BE2C (cell line): ENCODE results near the gene PIP5K1C.
A peak's percentile ranks its signal among the peaks of the same experiment; 100 is the strongest.

Experiments used
- DNase-seq: peaks from one replicate; pipeline ENCODE4 v3.0.0-alpha.2; 2020
- H3K27me3 ChIP-seq: fragments of 250-450 bp; sonication (Bioruptor Pico); 2 replicates; pipeline ENCODE4 v1.5.1; 2020; ENCODE audit warnings: mild to moderate bottlenecking
- H3K36me3 ChIP-seq: fragments of 250-450 bp; sonication (Bioruptor Pico); 2 replicates; pipeline ENCODE4 v1.5.1; 2020; ENCODE audit warnings: mild to moderate bottlenecking
- H3K4me1 ChIP-seq: fragments of 250-450 bp; sonication (Bioruptor Pico); 2 replicates; pipeline ENCODE4 v1.5.1; 2020
- H3K4me3 ChIP-seq: 2 replicates; pipeline ENCODE4 v1.5.1; 2011; ENCODE audit warnings: low read depth, low read length
- H3K9me3 ChIP-seq: fragments of 250-450 bp; sonication (Bioruptor Pico); 2 replicates; pipeline ENCODE4 v1.5.1; 2020
- TF ChIP-seq, protein P1 (sequence below): IDR thresholded peaks from 2 replicates; pipeline ENCODE4 v1.5.1; 2012; ENCODE audit warnings: mild to moderate bottlenecking, low read depth, low read length

Gene PIP5K1C

DNA sequence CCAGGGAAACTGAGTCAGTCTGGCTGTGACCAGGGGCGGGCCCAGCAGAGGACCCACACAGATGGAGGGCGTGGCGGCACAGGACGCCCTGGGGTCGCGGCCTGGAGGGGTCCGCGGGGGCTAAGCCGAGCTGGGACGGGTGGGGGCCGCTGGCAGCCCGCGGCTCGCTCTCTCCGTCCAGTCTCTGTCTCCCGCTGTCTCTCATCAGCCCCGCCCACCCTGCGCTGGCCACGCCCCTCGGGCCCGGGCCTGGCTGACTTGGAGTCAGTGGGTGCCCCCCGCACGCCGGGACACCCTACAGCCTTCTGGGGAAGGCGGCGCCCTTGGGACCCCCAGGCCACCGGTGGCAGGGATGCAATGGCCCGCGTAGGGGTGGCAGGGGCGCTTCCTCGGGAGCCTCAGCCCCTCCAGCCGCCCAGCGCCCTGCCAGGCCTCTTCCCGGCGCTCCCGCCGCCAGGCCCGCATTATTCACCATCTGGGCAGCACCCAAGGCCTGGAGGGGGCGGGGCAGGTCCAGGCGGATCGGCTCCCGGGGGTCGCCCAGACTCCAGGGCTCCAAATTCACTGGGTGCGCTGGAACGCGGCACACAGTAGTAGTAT is 93.5 kb downstream of the PIP5K1C start, which contains the start of gene TBXA2R:
TBXA2R (minus strand) TSS at position 186 of the 600 bp plus-strand sequence. CDS start 6,241 bp downstream, outside the sequence.
- DNase-seq: peak; percentile 81
- peak within 1 kb of the TSS; percentile 52 for H3K4me3 ChIP-seq
- TF ChIP-seq, protein P1, sequence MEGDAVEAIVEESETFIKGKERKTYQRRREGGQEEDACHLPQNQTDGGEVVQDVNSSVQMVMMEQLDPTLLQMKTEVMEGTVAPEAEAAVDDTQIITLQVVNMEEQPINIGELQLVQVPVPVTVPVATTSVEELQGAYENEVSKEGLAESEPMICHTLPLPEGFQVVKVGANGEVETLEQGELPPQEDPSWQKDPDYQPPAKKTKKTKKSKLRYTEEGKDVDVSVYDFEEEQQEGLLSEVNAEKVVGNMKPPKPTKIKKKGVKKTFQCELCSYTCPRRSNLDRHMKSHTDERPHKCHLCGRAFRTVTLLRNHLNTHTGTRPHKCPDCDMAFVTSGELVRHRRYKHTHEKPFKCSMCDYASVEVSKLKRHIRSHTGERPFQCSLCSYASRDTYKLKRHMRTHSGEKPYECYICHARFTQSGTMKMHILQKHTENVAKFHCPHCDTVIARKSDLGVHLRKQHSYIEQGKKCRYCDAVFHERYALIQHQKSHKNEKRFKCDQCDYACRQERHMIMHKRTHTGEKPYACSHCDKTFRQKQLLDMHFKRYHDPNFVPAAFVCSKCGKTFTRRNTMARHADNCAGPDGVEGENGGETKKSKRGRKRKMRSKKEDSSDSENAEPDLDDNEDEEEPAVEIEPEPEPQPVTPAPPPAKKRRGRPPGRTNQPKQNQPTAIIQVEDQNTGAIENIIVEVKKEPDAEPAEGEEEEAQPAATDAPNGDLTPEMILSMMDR: no peak

DNA sequence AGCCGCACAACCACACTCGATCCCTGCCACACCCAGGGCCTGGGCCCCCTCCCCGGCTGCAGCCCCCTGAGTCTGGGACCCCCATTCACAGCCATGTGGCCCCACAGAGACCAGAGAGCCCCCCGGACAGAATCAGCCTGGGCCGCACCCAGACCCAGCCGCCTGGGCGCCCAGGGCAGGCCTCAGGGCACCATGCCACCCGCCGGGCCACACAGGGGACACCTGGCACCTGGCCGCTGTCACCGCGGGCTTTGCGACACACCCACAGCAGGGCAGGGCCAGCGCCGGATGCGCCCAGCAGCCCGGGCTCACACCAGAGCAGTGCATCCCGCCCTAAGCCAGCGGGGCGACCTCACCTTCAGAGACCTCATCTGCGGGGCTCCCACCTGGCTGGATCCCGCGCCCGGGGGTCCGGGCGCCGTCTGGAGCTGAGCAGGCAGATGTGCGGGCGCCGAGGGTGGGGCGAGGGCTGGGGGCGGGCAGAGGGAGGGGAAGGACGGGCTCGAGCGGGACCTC is 94.0 kb downstream of the PIP5K1C start:
- Histone ChIP-seq H3K4me3 (peak overlapping the region; percentile 52), H3K27me3 (no peaks in the 10 kb centered on the region), H3K4me1 (no peaks in the 10 kb centered on the region), H3K36me3 (peaks cover 11% of the 10 kb centered on the region), H3K9me3 (no peaks in the 10 kb centered on the region)
- TF ChIP-seq, protein P1: no peak
- no peak for DNase-seq

More for the DNA sequence above, 93.5 kb downstream of the PIP5K1C start, which contains the start of gene TBXA2R:
- Histone ChIP-seq H3K27me3 (no peaks in the 10 kb centered on the region), H3K36me3 (peaks cover 17% of the 10 kb centered on the region), H3K9me3 (no peaks in the 10 kb centered on the region), H3K4me1 (no peaks in the 10 kb centered on the region)

DNA sequence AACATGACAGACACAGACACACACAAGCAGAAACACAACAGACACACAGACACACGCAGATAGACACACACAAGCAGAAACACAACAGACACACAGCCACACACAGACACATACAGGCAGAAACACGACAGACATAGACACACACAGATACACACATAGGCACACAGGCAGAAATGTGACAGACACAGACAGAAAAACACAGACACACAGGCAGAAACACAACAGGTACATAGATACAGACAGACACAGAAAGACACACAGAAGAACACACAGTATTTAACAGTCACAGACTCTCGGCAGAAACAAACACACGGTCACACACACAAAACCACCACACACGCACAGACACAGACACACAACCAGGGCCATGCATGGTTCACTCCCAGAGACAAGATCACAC is 94.5 kb downstream of the PIP5K1C start:
- Histone ChIP-seq H3K4me1 (no peaks in the 10 kb centered on the region), H3K4me3 (no peak overlapping the region; the same call in 1 of the 2 replicates), H3K36me3 (peaks cover 7% of the 10 kb centered on the region), H3K27me3 (no peaks in the 10 kb centered on the region), H3K9me3 (no peaks in the 10 kb centered on the region)
- DNase-seq: no peak
- TF ChIP-seq, protein P1: no peak

DNA sequence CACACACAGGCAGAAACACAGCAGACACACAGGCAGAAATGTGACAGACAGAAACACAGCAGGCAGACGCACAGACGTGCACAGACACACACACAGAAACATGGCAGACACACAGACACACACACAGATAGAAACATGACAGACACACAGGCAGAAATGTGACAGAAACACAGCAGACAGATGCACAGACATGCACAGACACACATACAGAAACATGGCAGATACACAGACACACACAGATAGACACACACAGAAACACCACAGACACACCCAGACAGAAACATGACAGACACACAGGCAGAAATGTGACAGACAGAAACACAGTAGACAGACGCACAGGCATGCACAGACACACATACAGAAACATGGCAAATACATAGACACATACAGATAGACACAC is 94.9 kb downstream of the PIP5K1C start:
- Histone ChIP-seq H3K4me3 (no peak overlapping the region), H3K36me3 (peaks cover 5% of the 10 kb centered on the region), H3K9me3 (no peaks in the 10 kb centered on the region), H3K27me3 (no peaks in the 10 kb centered on the region), H3K4me1 (no peaks in the 10 kb centered on the region)
- no peak for DNase-seq
- TF ChIP-seq, protein P1: no peak

DNA sequence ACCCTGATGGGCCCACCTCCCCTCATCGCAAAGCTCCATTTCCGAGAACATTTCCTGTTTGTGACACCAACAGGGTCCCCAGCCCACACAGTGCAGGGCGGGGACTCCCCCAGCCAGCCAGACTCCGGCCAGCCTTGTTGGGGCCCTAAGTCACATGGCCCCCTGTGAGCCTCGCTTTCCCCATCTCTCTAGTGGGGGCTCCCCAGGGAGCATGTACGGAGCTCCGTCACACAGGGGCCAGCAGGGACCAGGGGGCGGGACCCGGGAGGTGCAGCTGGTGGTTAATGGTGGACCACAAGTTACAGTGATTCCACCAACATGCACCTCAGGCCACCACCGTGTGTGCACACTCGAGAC is 95.3 kb downstream of the PIP5K1C start:
- H3K9me3 ChIP-seq: no peaks in the 10 kb centered on the region
- TF ChIP-seq, protein P1: no peak
- peaks cover 4% of the 10 kb centered on the region; the same call in 1 of the 2 replicates for H3K36me3 ChIP-seq
- H3K4me3 ChIP-seq: no peak overlapping the region
- H3K4me1 ChIP-seq: no peaks in the 10 kb centered on the region
- no peak for DNase-seq
- H3K27me3 ChIP-seq: no peaks in the 10 kb centered on the region

DNA sequence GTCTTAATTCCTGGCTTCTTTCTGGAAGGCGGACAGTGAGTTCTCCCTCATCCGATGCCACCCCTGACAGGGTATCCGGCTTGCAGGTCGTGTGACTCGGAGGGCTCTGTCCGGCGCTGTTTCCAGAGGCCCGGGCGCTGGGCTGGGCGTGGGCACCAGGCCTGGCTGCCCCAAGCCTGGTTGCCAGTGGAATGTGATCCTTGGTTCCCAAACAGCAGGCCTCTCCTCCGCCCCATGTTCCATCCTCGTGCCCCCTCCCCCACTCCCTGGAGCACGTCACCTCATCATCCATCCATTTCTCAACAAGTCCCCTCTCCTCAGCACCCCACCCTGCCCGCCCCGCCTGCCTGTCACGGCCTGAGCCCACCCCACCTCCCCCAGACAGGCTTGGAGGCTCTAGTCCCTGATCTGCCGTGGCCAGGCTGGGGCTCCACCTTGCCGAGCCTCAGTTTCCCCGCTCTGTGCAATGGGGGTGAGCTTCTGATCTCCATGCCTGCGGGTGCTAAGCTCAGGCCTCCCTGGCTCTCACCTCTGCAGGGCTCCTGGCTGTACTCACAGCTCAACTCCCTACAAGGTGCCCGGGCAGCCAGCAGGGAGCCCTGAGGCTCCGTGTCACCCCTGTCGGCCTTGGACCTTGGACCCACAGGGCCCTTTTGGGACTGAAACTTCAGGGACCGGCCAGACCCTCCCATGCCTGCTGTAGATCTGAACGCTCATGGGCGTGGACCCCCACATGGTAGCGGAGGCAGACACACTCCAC is 95.9 kb downstream of the PIP5K1C start:
- no peak for DNase-seq
- Histone ChIP-seq H3K36me3 (no peaks in the 10 kb centered on the region), H3K4me3 (no peak overlapping the region), H3K4me1 (no peaks in the 10 kb centered on the region), H3K27me3 (no peaks in the 10 kb centered on the region), H3K9me3 (no peaks in the 10 kb centered on the region)
- TF ChIP-seq, protein P1: no peak
